GM21717 (cell line): ENCODE data around the gene CACNA1G.

Experiments used
- ATAC-seq: cut with Tn5 transposase; IDR thresholded peaks from one replicate; pipeline ENCODE4 v1.9.1; 2021; ENCODE audit warnings: mild to moderate bottlenecking, moderate library complexity; ENCODE audit not compliant: unreplicated experiment

Gene CACNA1G

GRCh38 chr17:50585346-50585745 lies 24.8 kb downstream of the CACNA1G start:
- no peak for ATAC-seq

GRCh38 chr17:50585891-50586290 lies 25.4 kb downstream of the CACNA1G start:
- ATAC-seq = no peak

GRCh38 chr17:50586421-50587247 lies 26.1 kb downstream of the CACNA1G start:
- no peak for ATAC-seq

- no peak for ATAC-seq
These were observed 27.1 kb downstream of the CACNA1G start for GRCh38 chr17:50587571-50587970.

- ATAC-seq = no peak
These were observed 28.0 kb downstream of the CACNA1G start for GRCh38 chr17:50588391-50589049.

GRCh38 chr17:50589095-50589705 lies 28.7 kb downstream of the CACNA1G start:
- ATAC-seq = no peak

- ATAC-seq = no peak
These were observed 30.6 kb downstream of the CACNA1G start for GRCh38 chr17:50590946-50591737.

GRCh38 chr17:50593321-50593720 lies 32.8 kb downstream of the CACNA1G start:
- no peak for ATAC-seq

GRCh38 chr17:50594128-50594823 lies 33.8 kb downstream of the CACNA1G start:
- ATAC-seq = no peak

- ATAC-seq = no peak
These were observed 34.4 kb downstream of the CACNA1G start for GRCh38 chr17:50594892-50595291.

- ATAC-seq = no peak
These were observed 35.9 kb downstream of the CACNA1G start for GRCh38 chr17:50596191-50597037.

- ATAC-seq = no peak
These were observed 38.0 kb downstream of the CACNA1G start for GRCh38 chr17:50598487-50598886.

GRCh38 chr17:50599606-50600005 lies 39.1 kb downstream of the CACNA1G start:
- no peak for ATAC-seq

GRCh38 chr17:50601823-50602375 lies 41.4 kb downstream of the CACNA1G start:
- no peak for ATAC-seq

- no peak for ATAC-seq
These were observed 42.3 kb downstream of the CACNA1G start for GRCh38 chr17:50602836-50603235.

GRCh38 chr17:50603340-50603739 lies 42.8 kb downstream of the CACNA1G start:
- ATAC-seq = no peak

- ATAC-seq = no peak
These were observed 44.0 kb downstream of the CACNA1G start for GRCh38 chr17:50604513-50604912.

- ATAC-seq = no peak
These were observed 44.9 kb downstream of the CACNA1G start for GRCh38 chr17:50605429-50605828.

- ATAC-seq = no peak
These were observed 47.1 kb downstream of the CACNA1G start for GRCh38 chr17:50607522-50608175.
